HG03108 (cell line): ENCODE data around the gene PANK4.
A peak's percentile ranks its signal among the peaks of the same experiment; 100 is the strongest.
"Not testable (repeated sequence)": the region's sequence is repeated elsewhere in the genome, so short reads cannot be mapped to it uniquely, and the experiment has no call there.

Source experiments
- ATAC-seq: cut with Tn5 transposase; IDR thresholded peaks from one replicate; pipeline ENCODE4 v1.9.1; 2021; ENCODE audit warnings: moderate library complexity; ENCODE audit not compliant: unreplicated experiment

PANK4 gene

DNA sequence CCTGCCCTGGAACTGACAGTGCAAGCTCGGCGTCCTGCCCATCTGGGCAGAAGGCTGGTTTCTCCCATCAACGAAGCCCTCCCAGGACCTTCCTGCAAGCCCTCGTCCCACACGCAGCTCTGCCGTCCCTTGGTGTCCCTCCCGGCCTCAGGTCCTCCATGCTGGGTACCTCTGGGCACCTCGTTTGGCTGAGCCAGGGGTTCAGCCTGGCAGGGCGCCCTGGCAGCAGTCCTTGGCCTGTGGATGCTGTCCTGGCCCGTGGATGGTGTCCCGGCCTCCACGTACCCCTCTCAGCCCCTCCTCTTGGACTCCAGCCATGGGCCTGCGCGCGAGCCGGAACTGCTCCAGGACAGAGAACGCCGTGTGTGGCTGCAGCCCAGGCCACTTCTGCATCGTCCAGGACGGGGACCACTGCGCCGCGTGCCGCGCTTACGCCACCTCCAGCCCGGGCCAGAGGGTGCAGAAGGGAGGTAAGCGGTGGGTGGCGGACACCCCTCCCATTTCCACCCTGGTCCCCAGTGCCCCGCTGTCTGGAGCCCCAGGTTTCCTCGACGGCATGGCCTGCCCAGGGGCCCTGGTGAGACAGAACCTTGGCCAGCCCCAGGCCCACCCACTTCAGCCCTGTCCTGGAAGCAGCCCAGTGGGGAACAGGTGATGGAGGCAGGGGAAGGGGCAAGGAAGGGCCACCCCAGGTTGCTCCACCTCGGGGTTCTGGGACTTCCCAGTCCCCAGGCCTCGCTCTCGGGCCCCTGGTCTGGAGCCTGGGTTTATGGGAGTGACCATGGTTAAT, 33.3 kb upstream of the PANK4 start:
- no peak for ATAC-seq

DNA sequence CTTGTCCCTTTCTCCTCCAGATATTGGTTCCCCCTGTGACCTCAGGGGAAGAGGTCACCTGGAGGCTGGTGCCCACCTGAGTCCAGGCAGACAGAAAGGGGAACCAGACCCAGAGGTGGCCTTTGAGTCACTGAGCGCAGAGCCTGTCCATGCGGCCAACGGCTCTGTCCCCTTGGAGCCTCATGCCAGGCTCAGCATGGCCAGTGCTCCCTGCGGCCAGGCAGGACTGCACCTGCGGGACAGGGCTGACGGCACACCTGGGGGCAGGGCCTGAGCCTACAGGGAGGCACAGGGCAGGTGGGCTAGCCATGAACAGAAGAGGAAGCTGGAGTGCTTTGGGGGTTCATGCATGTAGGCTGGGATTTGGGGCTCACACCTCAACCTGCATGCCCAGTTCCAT, 32.5 kb upstream of the PANK4 start:
- ATAC-seq, result no peak

DNA sequence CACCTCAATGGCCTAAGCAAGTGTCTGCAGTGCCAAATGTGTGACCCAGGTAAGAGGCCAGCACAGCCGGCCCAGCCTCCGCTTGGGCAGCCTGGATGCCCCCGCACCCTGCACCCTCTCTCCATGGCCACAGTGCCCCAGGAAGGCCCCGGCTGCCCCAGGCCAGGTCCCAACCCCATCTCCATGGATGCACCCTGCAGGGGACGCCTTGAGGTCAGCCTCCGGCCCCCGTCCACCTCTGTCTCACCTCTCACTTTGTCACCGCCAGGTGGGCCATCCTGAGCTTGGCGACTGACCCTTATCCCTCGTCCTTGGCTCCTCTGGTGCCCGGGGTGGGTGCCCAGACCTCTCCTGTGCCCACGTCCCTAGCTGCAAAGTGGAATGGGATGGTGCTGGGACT, 32.0 kb upstream of the PANK4 start:
- ATAC-seq, result no peak

DNA sequence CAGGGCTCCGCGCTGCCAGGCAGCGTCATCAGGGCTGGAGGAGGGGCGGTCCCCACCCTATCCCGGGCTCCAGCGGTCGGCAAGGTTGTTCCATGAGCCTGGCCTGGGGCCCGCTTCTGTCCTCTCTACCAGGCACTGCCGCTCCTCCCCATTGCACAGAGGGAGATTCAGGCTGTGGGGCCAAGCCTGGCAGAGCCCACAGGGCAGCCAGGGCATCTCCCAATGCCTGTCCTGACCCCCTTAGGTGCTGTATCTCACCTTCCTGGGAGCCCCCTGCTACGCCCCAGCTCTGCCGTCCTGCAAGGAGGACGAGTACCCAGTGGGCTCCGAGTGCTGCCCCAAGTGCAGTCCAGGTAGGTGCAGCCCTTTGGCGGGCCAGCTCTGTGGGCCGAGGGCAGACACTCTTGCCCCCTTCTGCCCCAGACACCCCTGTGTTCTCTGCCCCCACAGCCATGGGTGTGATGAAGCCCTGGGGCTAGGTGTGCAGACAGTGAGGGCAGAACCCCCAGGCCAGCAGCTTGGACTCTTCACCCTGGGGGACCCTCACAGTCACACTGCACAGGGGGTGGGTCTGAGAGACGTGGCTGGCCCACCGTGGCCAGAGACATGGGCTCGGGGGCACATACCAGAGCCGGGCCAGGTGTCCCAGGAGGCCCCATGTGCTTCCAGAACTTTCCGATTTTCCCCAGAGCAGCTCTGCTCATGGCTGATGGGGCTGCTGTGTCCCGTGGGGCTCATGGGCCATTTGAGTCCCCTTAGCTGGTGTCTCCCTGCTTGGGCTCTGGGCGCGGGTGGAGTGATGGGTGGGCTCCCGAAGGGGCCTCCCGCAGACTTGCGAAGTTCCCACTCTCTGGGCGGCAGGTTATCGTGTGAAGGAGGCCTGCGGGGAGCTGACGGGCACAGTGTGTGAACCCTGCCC, 31.3 kb upstream of the PANK4 start:
- no peak for ATAC-seq

DNA sequence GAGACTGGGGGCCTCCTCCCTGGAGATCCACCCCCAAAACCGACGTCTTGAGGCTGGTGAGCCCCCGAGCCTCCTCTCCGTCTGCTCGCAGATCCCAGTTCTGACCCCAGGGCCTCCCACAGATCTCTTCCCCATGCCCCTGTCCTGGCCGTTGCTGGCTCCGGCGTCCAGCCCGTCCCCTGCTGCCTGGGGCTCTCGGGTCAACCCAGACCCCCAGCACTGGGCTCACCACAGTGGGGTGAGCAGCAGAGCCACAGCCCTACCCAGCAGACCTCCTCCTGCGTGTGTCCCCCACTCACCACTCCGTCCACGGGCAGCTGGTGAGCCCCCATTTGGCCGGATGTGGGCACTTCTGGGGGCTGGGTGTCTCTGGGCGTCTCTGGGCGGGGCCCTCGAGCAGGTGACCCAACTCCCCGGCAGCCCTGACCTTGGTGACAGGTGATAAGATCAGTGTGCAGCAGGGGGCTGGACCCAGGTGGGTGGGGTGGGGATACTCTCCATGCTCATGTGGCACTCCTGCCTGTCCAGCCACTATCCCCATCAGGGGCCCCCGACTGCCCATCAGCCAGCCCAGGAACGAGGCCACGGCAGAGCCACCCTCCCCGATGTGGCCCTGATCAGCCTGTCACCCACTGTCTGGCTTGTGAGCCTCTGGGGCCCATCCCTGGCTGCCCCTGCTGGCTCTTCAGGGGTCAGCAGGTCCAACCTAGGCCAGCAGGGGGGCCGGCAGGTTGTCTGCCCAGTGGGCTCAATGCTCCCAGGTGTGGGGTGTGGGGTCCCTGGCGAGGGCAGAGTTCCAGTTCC, 30.5 kb upstream of the PANK4 start:
- peak; percentile 21 for ATAC-seq

DNA sequence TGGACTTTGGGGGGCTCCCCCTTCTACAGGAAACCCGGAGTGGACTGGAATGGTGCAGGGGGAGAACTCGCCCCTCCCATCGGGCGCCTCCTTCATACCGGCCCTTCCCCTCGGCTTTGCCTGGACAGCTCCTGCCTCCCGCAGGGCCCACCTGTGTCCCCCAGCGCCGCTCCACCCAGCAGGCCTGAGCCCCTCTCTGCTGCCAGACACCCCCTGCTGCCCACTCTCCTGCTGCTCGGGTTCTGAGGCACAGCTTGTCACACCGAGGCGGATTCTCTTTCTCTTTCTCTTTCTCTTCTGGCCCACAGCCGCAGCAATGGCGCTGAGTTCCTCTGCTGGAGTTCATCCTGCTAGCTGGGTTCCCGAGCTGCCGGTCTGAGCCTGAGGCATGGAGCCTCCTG, 29.9 kb upstream of the PANK4 start, which contains the start of gene TNFRSF14:
TNFRSF14 (plus strand) TSS at position 95 of the 401 bp plus-strand sequence; CDS start at position 389, 294 bp downstream.
- peak; percentile 13 for ATAC-seq

DNA sequence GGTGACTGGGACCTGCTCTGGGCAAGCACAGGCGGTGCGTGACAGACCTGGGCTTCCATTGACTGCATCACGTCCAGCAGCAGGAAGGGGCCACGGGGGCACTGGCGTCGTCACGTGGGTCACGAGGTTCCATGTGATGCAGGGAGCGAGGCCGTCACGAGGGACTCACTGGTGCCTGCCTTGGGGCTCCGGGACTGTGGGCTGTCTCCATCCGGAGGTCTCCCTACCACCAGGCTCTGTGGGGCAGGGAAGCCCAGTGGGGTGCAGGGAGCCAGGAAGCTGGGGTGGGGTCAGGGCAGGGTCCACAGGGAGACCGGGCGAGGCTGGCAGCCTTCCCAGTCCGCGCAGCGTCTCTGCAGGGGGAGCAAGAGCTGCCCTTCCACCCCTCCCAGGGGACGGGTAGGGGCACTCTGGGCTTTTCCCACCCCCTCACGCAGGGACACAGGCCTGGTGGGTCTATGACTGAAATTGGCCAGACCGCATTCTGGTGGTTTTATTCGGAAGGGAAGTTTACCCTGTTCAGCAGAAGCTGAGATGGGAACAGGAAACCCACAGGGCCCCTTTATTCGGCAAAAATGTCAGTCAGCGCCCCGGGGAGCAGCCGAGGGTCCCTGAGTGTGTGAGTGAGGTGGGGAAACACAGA, 29.4 kb upstream of the PANK4 start:
- peak; percentile 35 for ATAC-seq

DNA sequence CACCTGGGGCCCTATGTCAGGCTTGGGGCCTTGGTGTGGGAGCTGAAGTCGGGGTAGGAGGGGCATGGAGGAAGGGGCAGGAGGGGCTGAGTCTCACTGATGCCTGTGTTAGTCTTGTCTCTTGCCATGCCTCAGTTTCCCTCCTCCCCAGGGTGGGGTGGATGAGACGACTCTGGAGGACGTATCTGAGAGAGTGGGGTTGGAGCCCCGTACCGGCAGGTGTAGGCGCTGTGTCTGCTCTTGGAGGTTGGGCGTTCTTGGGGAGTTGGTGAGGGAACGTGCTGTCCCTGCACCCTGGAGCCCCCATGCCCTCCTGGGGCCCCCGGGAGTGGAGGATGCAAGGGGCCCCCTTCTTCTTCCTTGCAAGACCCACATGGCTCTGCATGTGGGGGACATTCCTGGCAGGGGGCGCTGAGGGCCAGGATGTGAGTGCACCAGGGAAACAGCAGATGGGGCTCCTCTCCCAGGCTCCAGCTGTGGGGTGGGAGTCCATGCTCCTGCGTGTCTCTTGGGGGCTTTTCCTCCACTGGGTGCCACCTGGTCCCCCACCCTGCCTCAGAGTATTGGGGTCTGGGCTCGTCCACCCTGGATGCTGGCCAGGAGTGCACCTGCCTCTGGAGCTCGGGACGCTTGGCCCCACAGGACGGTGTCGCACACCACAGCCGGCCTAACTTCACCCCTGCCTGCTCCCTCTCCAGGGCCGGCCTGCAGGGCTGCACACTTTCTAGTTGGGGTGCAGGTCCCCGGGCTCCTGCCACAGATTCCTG, 28.4 kb upstream of the PANK4 start:
- ATAC-seq, result no peak

DNA sequence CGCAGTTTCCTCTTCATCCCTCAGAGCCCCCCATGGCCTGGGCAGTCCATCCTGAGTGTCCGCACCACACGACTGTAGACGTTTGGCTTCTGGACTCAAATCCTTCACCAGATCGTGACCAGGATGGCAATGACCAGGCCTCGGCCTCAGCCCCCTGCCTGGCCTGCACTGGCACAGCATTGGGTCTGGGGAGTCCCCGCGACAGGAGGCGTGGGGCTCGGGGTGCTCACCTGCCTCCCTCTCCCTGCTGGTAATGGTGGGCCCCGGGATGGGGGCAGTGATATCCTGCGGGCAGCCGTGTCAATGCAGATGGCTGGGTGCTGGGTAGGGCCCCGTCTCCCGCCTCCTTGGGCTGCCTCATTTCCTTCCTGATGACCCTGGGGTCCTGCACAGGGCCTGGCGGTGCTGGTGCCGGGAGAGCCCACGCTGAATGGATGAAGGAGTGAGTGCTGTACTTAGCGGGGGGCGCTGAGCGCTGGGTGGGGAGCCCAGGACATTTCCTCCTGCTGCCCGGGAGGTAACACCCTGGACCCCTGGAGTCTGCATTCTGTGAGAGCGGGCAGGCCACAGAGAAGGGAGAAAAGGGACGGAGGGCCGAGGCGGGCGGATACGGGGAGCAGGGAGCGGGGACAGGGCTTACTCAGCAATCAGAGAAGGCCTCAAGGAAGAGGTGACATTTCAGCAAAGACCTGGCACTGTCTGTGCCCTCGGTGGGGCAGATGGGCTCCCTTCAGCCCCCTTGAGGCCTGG, 27.6 kb upstream of the PANK4 start:
- ATAC-seq, result no peak

DNA sequence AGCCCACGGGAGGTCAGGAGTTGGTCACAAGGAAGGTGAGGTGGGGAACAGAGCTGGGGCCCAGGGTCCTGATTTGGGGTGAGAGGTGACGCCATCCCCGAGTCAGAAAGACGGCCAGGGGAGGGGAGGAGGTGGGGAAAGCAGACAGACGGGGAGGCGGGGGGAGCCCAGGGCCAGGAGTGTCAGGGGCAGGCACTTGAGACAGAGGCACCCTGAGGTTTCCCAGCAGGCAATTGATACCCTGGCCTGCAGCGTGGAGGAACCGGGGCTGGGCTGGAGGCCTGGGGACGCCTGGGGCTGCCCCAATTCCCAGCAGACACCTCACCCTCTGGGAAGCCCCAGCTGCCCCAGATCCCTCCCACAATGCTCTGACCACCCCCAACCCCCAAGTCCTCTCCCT, 26.7 kb upstream of the PANK4 start:
- ATAC-seq, result not testable (repeated sequence)

DNA sequence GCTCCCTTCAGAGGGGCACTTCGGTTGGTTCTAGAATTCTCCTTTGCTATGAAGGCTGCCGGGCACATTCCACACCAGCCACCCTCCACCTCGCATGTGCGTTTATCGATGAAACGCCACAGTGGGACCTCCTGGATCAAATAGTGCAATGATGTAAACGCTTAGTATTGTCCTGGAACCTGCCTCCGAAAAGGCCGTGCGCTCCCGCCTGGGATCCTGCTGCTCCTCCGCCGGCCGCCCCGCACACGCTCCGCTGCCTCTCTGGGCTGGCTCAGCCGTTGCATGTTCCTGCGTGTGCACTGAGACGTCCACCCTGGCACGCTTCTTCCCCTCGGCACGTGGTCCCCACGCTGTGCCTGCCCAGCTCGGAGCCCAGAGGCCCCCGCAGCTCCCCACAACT, 25.8 kb upstream of the PANK4 start:
- no peak for ATAC-seq

DNA sequence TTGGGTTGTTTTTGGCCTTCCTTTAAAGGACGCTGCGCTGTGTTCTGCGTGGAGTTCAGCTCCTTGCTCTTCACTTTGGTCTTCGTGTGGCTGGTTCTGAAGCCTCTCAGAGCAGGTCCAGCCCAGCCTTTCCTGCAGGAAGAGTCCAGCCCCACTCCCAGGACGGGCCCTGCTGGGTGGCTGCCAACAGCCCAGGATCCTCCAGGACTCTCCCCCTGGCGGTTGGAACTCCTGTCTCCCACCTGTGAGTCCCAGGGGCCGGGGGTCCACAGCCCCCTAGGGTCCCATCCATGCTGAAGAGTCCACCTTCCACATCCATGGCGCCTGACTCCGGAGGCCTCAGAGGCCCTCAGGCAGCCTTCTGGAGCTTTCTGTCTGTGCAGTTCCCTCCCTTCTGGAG, 25.1 kb upstream of the PANK4 start:
- not testable (repeated sequence) for ATAC-seq

DNA sequence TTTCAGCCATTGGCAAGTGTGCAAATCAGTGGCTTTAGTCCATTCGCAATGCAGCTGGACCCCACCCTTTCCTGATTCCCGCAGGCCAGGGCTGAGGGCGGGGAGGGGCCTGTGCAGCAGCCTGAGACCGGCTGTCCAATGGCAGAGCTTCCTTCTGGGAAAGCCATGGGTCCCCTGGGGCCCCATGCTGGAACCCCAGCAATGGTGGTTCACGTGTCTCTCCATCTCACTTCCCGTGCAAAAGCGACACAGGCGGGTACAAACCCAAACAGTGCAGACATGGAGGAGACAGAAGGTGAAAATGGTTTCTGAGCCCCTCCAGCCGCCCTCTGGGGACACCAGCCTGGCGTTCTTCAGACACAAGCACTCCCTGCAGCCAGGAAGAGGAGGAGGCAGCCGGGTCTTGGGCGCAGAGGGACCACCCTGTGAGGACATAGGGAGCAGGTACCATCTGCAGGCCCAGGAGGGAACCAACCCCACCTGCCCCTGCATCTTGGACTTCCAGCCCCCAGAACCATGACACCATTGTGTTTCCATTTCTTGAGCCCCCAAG, 24.0 kb upstream of the PANK4 start:
- ATAC-seq, result not testable (repeated sequence)

DNA sequence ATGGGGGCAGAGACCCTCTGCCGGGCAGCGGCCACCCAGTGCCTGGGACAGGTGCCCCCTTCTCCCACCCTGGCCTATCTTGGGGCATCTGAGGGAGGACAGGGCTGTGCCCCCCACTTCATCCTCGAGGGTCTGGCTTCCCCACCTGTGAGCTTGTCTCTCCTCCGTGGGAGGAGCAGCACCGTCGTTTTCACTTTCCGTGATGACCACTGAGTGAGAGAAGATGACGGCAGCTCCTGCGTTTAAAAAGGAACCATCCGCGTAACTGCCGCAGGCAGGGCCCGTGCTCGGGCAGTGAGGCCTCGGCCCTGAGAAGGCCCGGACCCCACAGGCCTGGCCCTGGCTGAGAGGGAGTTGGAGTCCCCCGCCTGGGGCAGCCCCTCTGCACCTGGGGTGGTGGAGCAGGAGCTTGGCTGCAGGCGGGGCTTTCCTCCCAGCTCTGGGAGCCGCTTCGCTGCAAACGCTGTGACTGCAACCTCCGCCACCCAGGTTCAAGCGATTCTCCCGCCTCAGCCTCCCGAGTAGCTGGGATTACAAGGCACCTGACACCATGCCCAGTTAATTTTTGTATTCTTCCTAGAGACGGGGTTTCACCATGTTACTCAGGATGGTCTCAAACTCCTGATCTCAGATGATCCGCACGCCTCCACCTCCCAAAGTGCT, 23.1 kb upstream of the PANK4 start:
- not testable (repeated sequence) for ATAC-seq

DNA sequence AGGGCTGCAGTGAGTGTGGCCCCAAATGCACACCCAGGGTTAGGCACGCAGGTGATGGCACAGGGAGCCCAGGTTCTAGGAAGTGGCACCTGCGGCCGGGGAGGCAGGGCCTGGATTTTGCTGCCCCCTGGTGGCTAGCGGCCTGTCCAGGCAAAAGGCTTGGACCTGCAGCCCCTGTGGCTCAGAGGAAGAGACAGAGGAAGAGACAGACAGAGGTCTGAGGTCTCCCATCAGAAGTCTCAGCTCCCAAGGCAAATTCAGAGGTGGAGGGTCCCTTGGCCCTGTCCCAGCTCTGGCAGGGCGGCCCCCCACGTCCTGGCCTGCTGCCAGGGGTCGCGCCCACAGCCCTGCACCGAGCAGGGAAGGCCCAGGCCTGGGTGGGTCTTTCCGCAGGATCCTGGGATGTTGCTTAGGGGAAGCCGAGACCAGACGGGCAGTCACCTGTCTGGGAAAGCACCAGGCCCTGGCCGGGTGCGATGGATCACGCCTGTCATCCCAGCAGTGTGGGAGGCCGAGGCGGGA, 21.7 kb upstream of the PANK4 start:
- no peak for ATAC-seq

DNA sequence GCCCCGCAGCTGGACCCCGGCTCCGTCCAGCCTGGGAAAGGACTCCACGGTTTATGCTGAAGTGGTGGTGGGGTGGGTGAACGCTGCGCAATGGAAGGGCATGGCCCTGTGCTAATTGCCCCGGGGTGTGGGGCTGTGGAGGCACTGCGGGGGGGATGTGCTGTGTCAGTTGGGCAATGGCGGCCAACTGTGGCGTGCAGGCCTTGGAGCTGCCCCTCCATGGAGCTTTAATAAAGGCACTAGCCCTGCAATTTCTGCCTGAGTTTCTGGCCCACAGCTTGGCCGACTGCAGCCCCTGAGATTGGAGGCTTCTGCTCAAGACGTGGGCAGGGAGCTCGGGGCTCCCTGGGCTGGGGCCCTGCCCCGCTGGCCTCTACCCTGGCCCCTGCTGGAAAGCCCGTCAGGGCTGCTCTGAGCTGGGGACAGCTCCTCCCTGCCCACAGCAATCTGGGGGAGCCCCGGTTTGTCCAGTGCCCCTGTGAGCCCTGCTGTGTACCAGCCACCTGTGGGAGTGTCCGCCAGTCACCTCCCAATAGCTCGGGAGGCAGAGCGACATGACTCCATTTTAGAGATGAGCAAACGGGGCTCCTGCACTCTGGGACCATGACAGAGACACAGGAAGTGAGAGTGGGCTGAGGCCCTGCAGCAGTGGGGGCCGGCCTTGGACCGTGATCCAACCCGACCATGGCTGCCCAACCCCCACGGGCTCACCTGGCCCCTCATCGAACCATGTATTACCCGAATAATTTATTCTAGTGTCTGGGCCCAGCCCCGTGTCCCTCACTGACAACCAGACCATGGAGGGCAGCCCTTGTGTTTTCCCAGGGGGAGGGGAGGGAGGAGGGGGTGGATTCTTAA, 21.0 kb upstream of the PANK4 start:
- ATAC-seq, result no peak
